GM18907 (cell line): ENCODE data around the gene FOXP1.

Source experiments
- ATAC-seq: cut with Tn5 transposase; IDR thresholded peaks from one replicate; pipeline ENCODE4 v1.9.1; 2021; ENCODE audit warnings: mild to moderate bottlenecking, moderate library complexity; ENCODE audit not compliant: unreplicated experiment

The FOXP1 gene

DNA sequence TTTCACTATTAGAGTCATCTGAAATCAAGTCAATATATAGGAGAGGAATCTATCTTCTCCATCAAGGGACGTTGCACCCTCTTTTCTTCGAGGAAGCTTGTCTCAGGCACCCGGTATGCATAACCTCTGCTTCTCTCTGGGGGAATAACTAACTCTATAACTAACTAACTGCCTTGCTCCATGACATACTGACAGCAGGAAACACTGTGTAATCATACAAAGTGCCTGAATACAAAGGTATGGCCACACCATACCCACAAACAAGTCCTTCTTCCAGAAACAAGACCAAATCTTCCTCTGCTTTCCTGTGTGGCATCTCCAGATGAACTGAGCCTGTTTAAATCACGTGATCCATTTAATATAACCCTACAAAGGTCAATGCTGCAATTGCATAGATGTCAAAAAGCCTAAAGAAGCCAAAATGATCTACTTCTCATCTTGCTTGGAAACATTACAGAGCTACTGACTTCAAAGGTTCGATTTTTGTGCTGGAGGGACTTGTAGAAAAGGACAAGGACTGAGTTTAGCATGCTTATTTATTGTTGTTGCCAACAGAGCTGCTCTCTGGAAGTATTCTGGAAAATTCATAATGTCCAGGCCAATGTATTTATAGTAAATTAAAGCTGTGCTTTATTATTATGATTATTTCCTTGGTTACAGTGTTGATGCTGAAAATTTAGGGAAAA lies 380.5 kb downstream of the FOXP1 start:
- ATAC-seq = no peak

DNA sequence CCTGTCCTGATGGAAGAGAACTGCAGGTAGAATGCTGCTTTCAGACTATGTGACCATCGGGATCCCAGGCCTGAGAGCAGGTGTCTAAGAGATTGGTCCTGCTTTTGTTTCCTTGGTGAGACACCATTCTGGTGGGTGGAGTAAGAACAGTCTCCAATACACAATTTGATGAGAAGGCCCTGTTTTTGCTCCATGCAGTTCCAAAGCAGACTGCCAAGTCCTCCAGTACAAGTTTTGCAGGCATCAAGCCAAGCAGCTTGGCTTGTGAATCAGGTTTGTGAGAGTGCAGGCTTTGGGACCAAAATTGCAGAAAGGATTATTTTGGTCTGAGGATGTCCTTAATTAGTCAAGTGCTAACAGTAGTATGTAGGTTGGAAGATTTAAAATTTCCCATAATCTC lies 381.6 kb downstream of the FOXP1 start:
- ATAC-seq = no peak

GRCh38 chr3:71197841-71198565 lies 385.5 kb downstream of the FOXP1 start:
- no peak for ATAC-seq

GRCh38 chr3:71195492-71195891 lies 388.0 kb downstream of the FOXP1 start:
- no peak for ATAC-seq

DNA sequence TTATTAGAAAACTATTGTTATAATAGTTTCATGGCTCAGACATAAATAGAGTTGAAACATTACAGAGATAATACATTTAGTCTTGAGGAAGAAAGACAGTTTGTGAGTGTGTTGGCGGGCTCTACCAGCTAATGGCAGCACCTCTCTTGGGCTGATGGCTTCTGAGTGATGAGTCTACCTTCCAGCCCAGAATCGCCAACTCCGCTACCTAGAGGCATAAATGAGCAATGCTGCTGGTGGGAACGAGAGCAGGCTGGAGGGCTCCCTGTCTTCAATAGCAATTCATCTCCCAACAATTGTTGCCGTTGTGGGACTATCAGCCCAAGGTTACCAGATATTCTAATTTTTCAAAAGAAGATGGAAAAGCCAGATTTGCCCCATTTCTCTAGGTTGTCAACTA lies 388.7 kb downstream of the FOXP1 start:
- ATAC-seq = no peak

GRCh38 chr3:71191031-71191482 lies 392.5 kb downstream of the FOXP1 start:
- no peak for ATAC-seq

GRCh38 chr3:71189480-71189879 lies 394.0 kb downstream of the FOXP1 start:
- no peak for ATAC-seq

- no peak for ATAC-seq
Observed at GRCh38 chr3:71187715-71188114, 395.8 kb downstream of the FOXP1 start.

- no peak for ATAC-seq
Observed at GRCh38 chr3:71186801-71187200, 396.7 kb downstream of the FOXP1 start.

DNA sequence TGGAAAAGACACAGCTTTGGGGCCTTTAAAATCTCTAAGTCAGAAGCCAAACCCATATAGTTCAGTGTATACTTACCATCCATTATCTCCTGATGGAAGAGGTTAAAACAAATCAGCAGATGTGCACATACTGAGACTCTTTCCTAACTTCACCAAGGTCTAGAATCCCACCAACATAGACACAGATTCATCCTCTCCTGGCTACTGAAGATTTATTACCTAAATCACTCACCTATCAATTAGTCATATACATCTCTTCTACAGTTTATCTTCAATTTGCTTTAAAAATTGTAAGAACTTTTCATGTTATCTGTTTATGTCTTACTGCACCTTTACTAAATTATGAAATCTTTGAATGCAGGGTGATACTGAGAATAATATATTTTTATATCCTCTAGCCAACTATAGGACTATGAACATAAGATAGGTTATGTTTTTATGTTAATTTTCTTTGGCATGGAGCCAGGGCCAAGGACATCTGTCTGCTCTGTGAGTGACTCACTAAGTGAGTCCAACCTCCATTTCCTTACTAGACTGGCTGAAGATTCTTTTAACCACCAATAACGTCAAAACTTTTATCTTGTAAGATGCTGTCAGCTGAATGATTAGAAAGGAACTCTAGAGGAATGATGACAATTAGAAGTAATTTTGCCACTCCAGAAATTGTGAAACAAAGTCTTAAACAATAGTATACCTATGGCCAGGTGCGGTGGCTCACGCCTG lies 397.6 kb downstream of the FOXP1 start:
- ATAC-seq = no peak

- no peak for ATAC-seq
Observed at GRCh38 chr3:71184252-71184651, 399.3 kb downstream of the FOXP1 start.

DNA sequence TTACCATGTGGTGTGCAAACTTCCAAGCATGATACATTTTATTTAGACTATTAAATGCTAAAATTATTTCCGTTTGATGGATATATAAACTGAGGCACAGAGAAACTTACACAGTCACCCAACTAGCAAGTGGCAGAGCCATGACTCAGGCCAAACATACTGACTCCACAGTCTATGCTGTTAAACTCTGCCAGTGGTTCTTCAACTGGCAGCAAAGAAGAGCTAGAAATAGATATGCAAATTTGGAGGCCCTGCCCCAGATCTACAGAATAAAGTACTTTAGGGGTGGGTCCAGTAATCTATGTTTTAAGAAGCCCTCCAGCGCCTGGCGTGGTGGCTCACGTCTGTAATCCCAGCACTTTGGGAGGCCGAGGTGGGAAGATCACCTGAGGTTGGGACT lies 400.0 kb downstream of the FOXP1 start:
- no peak for ATAC-seq

GRCh38 chr3:71180524-71180923 lies 403.0 kb downstream of the FOXP1 start:
- ATAC-seq = no peak

- ATAC-seq = no peak
Observed at GRCh38 chr3:71177375-71177774, 406.2 kb downstream of the FOXP1 start.

DNA sequence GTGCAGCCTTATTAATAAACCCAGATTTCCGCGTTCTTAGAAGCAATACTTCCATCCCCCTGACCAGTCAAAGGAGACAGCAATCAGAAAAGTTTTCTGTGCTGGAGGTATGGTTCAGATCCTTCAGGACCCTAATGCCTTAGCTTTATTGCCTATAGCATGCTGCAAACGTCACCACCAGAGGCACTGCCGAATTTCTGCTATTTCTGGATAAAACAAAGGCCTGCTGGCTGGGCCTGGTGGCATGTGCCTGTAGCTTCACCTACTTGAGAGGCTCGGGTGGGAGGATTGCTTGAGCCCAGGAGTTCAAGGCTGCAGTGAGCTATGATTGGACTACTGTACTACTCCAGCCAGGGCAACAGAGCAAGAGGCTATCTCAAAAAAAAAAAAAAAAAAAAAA lies 407.2 kb downstream of the FOXP1 start:
- ATAC-seq = no peak

DNA sequence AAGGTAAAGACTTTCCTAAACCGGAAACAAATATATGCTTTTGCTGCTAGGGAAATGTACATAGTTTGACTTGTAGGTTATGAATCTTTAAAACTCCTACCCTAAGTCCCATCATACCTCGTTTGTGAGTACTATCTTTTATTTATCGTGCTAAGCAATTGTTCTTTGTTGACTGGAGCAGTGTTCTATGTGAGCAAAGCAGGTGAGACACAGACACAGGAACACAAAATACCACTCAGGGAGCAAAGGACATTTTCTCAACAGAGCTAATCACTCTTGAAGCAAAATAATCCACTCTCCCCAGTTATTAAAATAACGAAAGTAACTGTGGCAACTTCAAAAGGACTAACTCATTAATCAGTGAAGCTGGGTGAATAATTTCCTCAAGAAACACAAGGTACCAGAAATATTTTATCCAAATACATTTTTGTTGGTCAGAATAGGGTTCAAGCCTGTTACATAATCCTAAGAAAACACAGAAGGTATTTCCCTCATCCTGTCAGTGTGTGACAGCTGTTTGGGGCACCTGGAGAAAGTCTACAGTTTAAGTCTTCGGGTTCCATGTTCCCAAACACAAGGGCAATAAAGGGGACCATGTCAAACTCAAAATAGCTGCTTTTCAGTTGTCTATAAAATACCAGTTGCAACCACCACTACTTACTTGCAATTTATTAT lies 407.7 kb downstream of the FOXP1 start:
- ATAC-seq = no peak

DNA sequence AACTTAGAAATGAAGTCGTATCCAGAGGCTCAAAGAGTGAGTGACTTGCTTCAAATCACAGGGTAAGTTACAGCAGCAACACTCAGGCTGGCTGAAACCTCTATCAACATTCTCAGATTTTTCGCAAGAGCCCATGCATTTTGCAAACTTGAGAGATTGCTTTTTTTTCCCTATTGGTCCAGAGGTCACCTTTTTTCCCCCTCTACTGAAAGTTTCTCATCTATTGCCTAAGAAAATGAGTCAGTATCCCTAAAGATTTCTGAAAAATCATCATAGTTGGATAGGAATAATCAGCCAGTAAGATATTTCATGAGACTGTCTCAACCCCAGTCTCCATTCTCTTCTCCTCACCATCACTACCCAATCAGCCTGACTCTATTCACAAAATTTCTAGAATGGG lies 410.6 kb downstream of the FOXP1 start:
- no peak for ATAC-seq

GRCh38 chr3:71172189-71172588 lies 411.3 kb downstream of the FOXP1 start:
- ATAC-seq = no peak

DNA sequence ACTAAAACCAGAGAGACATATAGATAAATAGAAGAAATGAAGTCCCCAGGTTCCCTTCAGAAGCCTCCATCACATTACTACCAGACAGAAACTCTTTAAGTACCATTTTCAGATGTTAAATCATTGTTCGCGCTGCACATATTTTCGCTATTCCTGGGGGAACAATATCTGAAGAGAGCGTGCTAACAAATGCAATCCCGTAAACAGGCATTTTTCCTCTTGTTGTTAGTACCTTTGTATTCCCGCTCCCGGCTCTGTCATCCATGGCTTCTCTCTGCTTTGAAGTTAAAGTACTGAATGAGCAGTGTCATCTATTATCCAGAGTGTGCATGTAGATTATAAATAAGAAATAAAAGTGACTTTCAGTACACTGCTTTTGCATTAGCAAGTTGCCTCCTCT lies 412.3 kb downstream of the FOXP1 start:
- no peak for ATAC-seq

DNA sequence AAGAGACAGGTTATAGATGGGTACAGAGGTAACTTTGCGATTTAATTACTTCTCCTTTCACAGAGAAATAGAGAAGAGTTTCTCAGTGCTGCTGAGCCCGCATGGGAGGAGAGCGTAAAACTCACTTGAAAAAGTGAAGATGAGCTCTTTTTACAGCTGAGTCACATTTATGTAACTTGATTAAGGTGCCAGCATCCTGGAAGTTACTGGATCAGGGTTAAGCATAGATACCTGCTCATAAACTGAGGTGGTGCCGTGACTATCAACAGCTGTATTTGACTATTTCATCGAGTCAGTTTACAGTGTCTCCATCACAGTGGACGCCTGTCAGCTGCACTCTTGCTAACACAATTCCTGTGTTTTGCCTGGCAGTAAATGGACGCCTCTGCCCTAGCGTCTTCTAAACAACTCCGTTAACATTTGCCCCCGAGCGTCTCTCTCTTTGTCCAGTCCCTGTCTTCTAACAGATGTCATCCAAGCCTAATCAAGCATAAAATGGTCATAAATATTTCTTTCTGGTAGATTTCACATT lies 414.6 kb downstream of the FOXP1 start:
- no peak for ATAC-seq

- no peak for ATAC-seq
Observed at GRCh38 chr3:71168121-71168721, 415.3 kb downstream of the FOXP1 start.
